Suprapubic skin (tissue), 4 donors: ENCODE measurements around the gene CAPN5. TPM values are rescaled to one million over a fixed set of nuclear protein-coding genes. Genes with fewer than 3 reads are reported as not detected.

Experiments used
- DNase-seq, 2 donors: peaks; one replicate each; pipeline ENCODE4 v3.0.0-alpha.2; 2019; ENCODE audit warnings: low spot score in 2 of 2
- H3K27ac ChIP-seq: fragments of 200-600 bp; sonication (generic); one replicate; pipeline ENCODE4 v1.5.1; 2019
- H3K27me3 ChIP-seq: fragments of 200-600 bp; sonication (generic); one replicate; pipeline ENCODE4 v1.5.1; 2019
- H3K36me3 ChIP-seq: fragments of 200-600 bp; sonication (generic); one replicate; pipeline ENCODE4 v1.5.1; 2019
- H3K4me1 ChIP-seq: fragments of 200-600 bp; sonication (generic); one replicate; pipeline ENCODE4 v1.5.1; 2019
- H3K4me3 ChIP-seq: fragments of 200-600 bp; sonication (generic); one replicate; pipeline ENCODE4 v1.5.1; 2019; ENCODE audit warnings: mild to moderate bottlenecking
- H3K9me3 ChIP-seq: fragments of 200-600 bp; sonication (generic); one replicate; pipeline ENCODE4 v1.5.1; 2019
- EP300 ChIP-seq: sonication (generic); formaldehyde crosslinking; IDR thresholded peaks from one replicate; pipeline ENCODE4 v1.6.1; 2017; ENCODE audit warnings: antibody characterized with exemption
- POLR2A ChIP-seq, 2 donors: fragments of 450-650 bp; IDR thresholded peaks; one replicate each; pipeline ENCODE4 v1.6.1; 2017; ENCODE audit warnings: antibody characterized with exemption in 2 of 2, mild to moderate bottlenecking in 2 of 2, moderate library complexity in 2 of 2
- POLR2AphosphoS5 ChIP-seq, 3 donors: sonication (generic); formaldehyde crosslinking; IDR thresholded peaks; one replicate each; pipeline ENCODE4 v1.6.1; 2017; ENCODE audit warnings: antibody characterized with exemption in 3 of 3
- WGBS: methylation state at CpG from one replicate; pipeline ENCODE4 v1.1.5; 2018; 5-methylcytosine and 5-hydroxymethylcytosine counted together
- total RNA-seq, 4 donors: library from RNA; depleted of rRNA; stranded (reverse); fragments of >200 nt; gene quantifications; one replicate each; pipeline ENCODE4 v1.1.0, GENCODE V29; 2016
- TF ChIP-seq, protein P1 (sequence below), 2 donors: fragments of 200-600 bp in 1 of 2; fragments of 450-650 bp in 1 of 2; sonication (generic) in 1 of 2; IDR thresholded peaks; one replicate each; pipeline ENCODE4 v1.5.1; 2016 to 2019; ENCODE audit warnings: antibody characterized with exemption in 2 of 2, mild to moderate bottlenecking in 1 of 2, moderate library complexity in 1 of 2

Gene CAPN5
- total RNA-seq, 4 donors from 2014 or later: 0.87 to 2.0 (median 1.1) TPM

DNA sequence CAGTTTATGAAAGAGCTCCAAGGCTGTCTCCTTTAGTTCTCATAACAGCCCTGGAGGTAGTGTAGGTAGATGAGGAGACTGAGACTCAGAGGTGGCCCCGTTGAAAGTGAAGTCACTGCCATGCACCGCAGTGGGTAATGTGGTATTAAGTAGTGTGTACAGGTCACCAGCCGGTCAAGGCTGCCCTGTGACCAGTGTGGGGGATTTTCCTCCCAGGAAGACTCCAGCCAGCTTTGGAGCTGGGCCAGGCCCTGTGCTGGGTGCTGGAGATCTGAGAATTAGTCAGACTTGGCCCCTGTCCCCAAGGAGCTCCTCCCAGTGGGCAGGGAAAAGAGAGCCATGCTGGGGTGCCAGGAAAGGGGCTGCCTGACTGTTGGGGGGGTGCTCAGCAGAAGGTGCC, 41.2 kb downstream of the CAPN5 start:
- Histone ChIP-seq H3K36me3 (no peaks in the 10 kb centered on the region), H3K9me3 (no peaks in the 10 kb centered on the region), H3K27me3 (no peaks in the 10 kb centered on the region), H3K4me3 (no peak overlapping the region), H3K4me1 (peaks cover 7% of the 10 kb centered on the region), H3K27ac (no peak overlapping the region)
- 59% methylated on average over 3 of the region's 3 CpGs for WGBS
- DNase-seq: no peak
- no peak for TF ChIP-seq POLR2A (IDR thresholded peaks at IDR 0.05)
- TF ChIP-seq, protein P1, sequence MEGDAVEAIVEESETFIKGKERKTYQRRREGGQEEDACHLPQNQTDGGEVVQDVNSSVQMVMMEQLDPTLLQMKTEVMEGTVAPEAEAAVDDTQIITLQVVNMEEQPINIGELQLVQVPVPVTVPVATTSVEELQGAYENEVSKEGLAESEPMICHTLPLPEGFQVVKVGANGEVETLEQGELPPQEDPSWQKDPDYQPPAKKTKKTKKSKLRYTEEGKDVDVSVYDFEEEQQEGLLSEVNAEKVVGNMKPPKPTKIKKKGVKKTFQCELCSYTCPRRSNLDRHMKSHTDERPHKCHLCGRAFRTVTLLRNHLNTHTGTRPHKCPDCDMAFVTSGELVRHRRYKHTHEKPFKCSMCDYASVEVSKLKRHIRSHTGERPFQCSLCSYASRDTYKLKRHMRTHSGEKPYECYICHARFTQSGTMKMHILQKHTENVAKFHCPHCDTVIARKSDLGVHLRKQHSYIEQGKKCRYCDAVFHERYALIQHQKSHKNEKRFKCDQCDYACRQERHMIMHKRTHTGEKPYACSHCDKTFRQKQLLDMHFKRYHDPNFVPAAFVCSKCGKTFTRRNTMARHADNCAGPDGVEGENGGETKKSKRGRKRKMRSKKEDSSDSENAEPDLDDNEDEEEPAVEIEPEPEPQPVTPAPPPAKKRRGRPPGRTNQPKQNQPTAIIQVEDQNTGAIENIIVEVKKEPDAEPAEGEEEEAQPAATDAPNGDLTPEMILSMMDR (IDR thresholded peaks at IDR 0.05): no peak
- TF ChIP-seq POLR2AphosphoS5 (IDR thresholded peaks at IDR 0.05): no peak
- no peak for TF ChIP-seq EP300

GRCh38 chr11:77108436-77108835, 41.7 kb downstream of the CAPN5 start:
- WGBS: 87% methylated on average over 9 of the region's 9 CpGs
- H3K4me3 ChIP-seq: no peak overlapping the region
- peaks cover 7% of the 10 kb centered on the region for H3K4me1 ChIP-seq
- H3K27me3 ChIP-seq: no peaks in the 10 kb centered on the region
- DNase-seq: no peak
- no peak overlapping the region for H3K27ac ChIP-seq
- no peaks in the 10 kb centered on the region for H3K36me3 ChIP-seq
- H3K9me3 ChIP-seq: no peaks in the 10 kb centered on the region
- TF ChIP-seq, protein P1 (IDR thresholded peaks at IDR 0.05): no peak
- TF ChIP-seq POLR2A (IDR thresholded peaks at IDR 0.05): no peak

DNA sequence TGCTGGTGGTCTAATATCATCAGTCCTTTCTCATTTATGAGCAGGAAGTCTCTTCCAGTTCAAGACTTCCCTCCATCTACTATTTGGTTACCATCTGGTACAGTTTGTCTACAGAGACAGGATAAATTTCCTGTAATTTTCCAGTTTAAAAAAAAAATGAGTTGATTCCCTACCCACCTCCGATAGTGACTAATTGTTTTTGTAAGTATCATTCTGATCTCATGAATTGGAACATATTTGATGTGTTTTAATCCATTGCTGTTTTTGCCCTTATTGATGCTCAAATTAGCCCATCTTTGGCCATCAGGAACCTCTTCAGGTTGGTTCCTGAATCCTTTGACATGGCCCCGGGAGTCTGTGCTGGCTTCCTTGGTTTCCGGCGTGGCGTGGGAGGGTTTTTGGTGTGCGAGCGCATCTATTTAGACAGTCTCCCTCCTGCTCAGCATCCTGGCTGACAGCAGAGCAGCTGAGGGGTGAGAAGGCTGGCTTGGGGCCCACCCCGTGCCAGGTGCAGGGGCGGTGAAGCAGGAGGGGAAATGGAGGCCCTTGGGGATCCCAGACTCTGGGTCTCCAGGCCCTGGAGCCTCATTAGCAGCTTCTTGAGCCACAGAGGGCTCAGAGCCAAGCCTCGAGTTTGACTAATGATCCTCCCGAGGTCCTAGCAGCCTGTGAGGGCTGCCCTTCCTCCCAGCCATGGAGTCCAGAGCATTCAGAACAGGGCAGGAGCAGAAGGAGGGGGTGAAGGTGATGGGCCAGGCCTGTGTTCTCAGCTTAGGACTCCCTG, 42.7 kb downstream of the CAPN5 start:
- Histone ChIP-seq H3K9me3 (no peaks in the 10 kb centered on the region), H3K36me3 (no peaks in the 10 kb centered on the region), H3K27ac (no peak overlapping the region), H3K4me3 (no peak overlapping the region), H3K27me3 (no peaks in the 10 kb centered on the region), H3K4me1 (peaks cover 7% of the 10 kb centered on the region)
- WGBS: 84% methylated on average over 9 of the region's 11 CpGs
- no peak for DNase-seq
- TF ChIP-seq POLR2AphosphoS5 (IDR thresholded peaks at IDR 0.05) (no peak), POLR2A (IDR thresholded peaks at IDR 0.05) (no peak), EP300 (no peak)
- TF ChIP-seq, protein P1 (IDR thresholded peaks at IDR 0.05): no peak

DNA sequence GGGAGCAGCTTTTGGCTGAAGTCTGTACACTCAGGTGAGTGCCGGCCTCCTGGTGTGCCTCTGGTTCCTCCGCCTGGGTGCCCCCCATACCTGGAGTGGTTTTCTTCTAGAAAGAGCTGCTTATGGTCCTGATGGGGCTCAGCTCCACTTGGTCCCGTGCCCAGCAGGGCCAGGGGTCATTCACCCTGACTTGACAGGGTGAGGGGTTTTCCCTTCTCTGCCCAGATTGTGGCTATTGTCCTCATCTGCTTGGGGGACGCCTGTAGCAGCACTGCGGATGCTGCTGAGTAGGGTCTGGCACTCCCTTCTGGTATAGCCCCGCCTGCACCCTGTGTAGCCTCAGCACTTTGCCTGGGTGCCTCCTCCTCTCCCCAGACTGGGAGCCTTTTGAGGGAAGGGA, 44.1 kb downstream of the CAPN5 start:
- Histone ChIP-seq H3K4me3 (no peak overlapping the region), H3K27me3 (no peaks in the 10 kb centered on the region), H3K9me3 (no peaks in the 10 kb centered on the region), H3K36me3 (no peaks in the 10 kb centered on the region), H3K27ac (no peak overlapping the region), H3K4me1 (peaks cover 7% of the 10 kb centered on the region)
- 100% methylated on average over 2 of the region's 6 CpGs for WGBS
- TF ChIP-seq POLR2A (IDR thresholded peaks at IDR 0.05) (no peak), EP300 (no peak), POLR2AphosphoS5 (IDR thresholded peaks at IDR 0.05) (no peak)
- TF ChIP-seq, protein P1 (IDR thresholded peaks at IDR 0.05): no peak
- no peak for DNase-seq

GRCh38 chr11:77111277-77111676, 44.5 kb downstream of the CAPN5 start:
- Histone ChIP-seq H3K4me3 (no peak overlapping the region), H3K27me3 (no peaks in the 10 kb centered on the region), H3K4me1 (peaks cover 4% of the 10 kb centered on the region), H3K27ac (no peak overlapping the region), H3K9me3 (no peaks in the 10 kb centered on the region), H3K36me3 (no peaks in the 10 kb centered on the region)
- TF ChIP-seq POLR2AphosphoS5 (IDR thresholded peaks at IDR 0.05): no peak
- no peak for DNase-seq
- WGBS: 85% methylated on average over 3 of the region's 3 CpGs

DNA sequence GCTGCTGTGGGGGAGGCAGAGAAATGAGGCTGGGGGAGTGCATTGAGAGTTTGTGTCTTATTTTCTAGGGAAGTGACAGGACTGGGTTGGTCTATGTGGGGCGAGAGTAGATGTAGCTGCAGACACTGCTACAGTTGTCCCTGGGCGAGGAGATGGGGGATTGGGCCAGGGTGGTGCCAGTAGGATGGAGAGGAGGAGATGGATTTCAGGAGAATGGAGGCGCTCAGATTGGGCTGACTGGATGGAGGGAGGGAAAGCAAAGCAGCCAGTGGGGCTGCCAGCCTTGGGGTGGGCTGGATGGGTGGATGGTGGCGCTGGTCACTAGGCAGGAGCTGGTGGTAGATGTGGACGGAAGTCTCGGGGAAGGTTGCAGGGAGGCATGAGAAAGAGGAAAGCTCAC, 45.2 kb downstream of the CAPN5 start:
- Histone ChIP-seq H3K9me3 (no peaks in the 10 kb centered on the region), H3K36me3 (no peaks in the 10 kb centered on the region), H3K27me3 (no peaks in the 10 kb centered on the region), H3K27ac (no peak overlapping the region), H3K4me1 (no peaks in the 10 kb centered on the region), H3K4me3 (no peak overlapping the region)
- DNase-seq: no peak
- no peak for TF ChIP-seq EP300
- no peak for TF ChIP-seq POLR2AphosphoS5 (IDR thresholded peaks at IDR 0.05)
- 96% methylated on average over 6 of the region's 6 CpGs for WGBS
